GM10248 (cell line): ENCODE data around the gene ATP2A1.
"Not testable (repeated sequence)": the region's sequence is repeated elsewhere in the genome, so short reads cannot be mapped to it uniquely, and the experiment has no call there.

Experiments
- CTCF ChIA-PET: fragments of 300-600 bp; sonication (Branson Sonifier 250); formaldehyde crosslinking; extraction: SDS; loops from one replicate; lab custom pipeline; 2021; ENCODE audit warnings: antibody characterized with exemption; lab: Yijun Ruan, JAX
- POLR2A ChIA-PET: fragments of 350-650 bp; sonication (Branson Sonifier 250); formaldehyde crosslinking; extraction: SDS; loops from one replicate; lab custom pipeline; 2020; ENCODE audit warnings: antibody characterized with exemption; lab: Yijun Ruan, JAX
- DNase-seq: peaks from one replicate; pipeline ENCODE4 v3.0.0; 2012; ENCODE audit errors: extremely low spot score
- CTCF ChIP-seq: IDR thresholded peaks from 2 replicates; pipeline ENCODE4 v1.5.1; 2012; ENCODE audit warnings: mild to moderate bottlenecking, low read depth; ENCODE audit errors: extremely low read depth, missing control alignments, control extremely low read depth

Gene ATP2A1

DNA sequence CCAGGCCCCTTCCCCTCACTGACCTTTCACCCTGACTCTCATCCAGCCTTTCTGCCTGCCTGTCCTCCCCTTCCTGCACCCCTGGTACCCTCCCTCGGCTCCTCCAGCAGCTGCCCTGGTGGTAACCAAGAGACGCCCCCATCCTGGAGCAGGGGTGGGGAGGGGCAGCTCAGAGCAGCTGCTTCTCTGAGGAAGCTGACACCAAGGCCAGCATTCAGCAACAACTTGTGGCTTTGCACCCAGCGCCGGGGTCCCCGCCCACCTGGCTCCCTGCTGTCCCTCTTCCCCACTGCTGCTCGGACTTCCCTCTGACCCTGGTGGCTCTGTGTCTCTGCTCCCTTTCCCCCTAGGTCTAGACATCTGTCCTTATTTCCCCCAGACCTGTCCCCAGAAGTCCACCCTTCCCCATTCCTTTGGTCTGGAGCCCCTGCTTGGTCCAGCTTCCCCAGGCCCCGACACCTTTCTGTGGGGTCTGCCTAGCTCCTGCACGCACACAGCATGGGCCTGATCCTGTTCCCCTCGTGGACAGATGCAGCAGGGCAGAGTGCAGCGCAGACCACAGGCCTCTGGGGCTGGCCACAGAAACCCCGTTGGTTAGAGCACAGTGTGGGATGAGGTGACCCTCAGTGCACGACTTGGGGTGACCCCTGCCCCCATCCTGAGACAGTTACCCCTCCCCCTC is 1.2 kb upstream of the ATP2A1 start:
- TF ChIP-seq CTCF, result no peak
- DNase-seq, result no peak
- POLR2A ChIA-PET, result no interaction called here
- CTCF ChIA-PET, result interaction anchor here (0.7 to 1.0 kb wide), 2 partner anchors 14 to 68 kb away, joined by 3 to 4 read pairs; no protein-coding TSS in a partner anchor

DNA sequence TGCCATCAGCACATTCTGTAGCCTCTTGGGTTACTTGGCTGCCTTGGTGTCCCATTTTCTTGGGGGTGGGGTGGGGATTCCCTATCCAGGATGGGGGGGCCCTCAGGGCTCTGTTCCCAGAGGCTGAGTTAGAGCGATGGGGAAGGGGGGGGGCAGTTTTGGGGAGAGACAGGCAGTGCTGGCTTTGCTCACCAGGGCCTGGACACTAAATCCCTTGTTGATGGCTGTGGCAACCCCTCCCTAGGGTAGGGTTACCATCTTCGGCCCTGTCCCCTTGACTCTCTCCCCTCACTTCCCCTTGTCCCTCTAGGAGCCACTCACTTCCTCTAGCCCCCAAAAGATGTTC is 660 bp upstream of the ATP2A1 start:
- DNase-seq, result no peak
- no peak for TF ChIP-seq CTCF
- POLR2A ChIA-PET, result no interaction called here
- CTCF ChIA-PET, result interaction anchor here (0.7 to 1.0 kb wide), 2 partner anchors 15 to 67 kb away, joined by 3 to 4 read pairs; no protein-coding TSS in a partner anchor

- DNase-seq, result no peak
- TF ChIP-seq CTCF, result no peak
- ChIA-PET CTCF (interaction anchor here (0.9 to 2.5 kb wide), 2 partner anchors 11 to 66 kb away, joined by 3 to 15 read pairs; no protein-coding TSS in a partner anchor), POLR2A (interaction anchor here (1.3 kb wide), 1 partner anchor 16 kb away, joined by 6 read pairs; the partner anchor contains the start of gene SH2B1)
Measured at GRCh38 chr16:28879261-28879840, 1.1 kb downstream of the ATP2A1 start.

- peak; percentile 98 for DNase-seq
- CTCF ChIA-PET, result interaction anchor here (0.9 to 2.5 kb wide), 3 partner anchors 11 to 67 kb away, joined by 3 to 15 read pairs (median 3); no protein-coding TSS in a partner anchor
- TF ChIP-seq CTCF, result no peak
- POLR2A ChIA-PET, result interaction anchor here (1.3 kb wide), 1 partner anchor 17 kb away, joined by 6 read pairs; the partner anchor contains the start of gene SH2B1
Measured at GRCh38 chr16:28879841-28880588, 1.7 kb downstream of the ATP2A1 start.

DNA sequence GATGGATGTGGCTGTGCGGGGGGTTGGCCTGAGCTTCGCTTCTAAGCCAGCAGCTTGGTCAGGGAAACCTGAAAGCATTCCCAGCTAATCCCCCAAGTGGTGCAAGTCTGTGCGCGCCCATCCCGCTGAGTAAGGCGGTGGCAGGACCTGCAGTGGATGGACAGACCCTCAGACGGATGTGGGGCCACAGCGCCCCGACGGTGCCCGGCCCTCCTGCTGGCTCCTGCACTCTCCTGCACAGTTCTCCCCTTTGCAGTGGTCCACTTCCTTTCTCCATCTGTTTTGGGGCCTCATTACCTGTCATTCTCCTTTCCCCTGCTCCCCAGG is 2.3 kb downstream of the ATP2A1 start:
- DNase-seq, result no peak
- ChIA-PET CTCF (interaction anchor here (0.9 to 2.5 kb wide), 3 partner anchors 10 to 67 kb away, joined by 3 to 15 read pairs (median 3); no protein-coding TSS in a partner anchor), POLR2A (no interaction called here)
- no peak for TF ChIP-seq CTCF

GRCh38 chr16:28880955-28881354 is 2.7 kb downstream of the ATP2A1 start:
- DNase-seq, result no peak
- no peak for TF ChIP-seq CTCF
- CTCF ChIA-PET, result interaction anchor here (1.6 kb wide), 1 partner anchor 66 kb away, joined by 3 read pairs; no protein-coding TSS in a partner anchor
- POLR2A ChIA-PET, result no interaction called here

- CTCF ChIA-PET, result interaction anchor here (1.6 kb wide), 1 partner anchor 66 kb away, joined by 3 read pairs; no protein-coding TSS in a partner anchor
- DNase-seq, POLR2A ChIA-PET: not testable (repeated sequence)
Measured at GRCh38 chr16:28881565-28881964, 3.3 kb downstream of the ATP2A1 start.
